ENCODE data around the gene GBE1.

GBE1 gene

DNA sequence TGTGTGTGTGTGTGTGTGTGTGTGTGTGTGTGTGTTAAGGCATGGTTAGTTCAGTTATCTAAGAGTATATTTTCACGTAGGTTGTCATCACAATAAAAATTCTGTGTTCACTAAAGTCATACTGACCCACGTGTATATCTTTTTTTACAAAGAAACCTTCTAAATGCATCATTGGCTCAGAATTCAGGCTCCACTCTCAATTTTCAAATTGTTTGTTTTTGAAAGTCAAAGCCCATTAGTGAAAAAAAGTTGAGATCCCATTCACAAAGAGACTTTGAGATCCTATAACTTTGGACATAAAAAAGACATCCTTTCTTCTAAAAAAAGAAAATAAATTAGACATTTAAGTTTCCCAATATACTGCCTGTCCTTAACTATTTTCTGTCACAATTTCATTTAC lies 59.3 kb downstream of the GBE1 start:
- H3K9me2 ChIP-seq (replicated peaks; ENCODE audit: insufficient read depth, low read length), result no peaks in the 10 kb centered on the region
- no peaks in the 10 kb centered on the region for H3K79me2 ChIP-seq (ENCODE audit: insufficient read depth, low read length)
- H3K9me3 ChIP-seq (ENCODE audit: insufficient read depth, low read length), result no peaks in the 10 kb centered on the region
- no peak overlapping the region for H3K4me3 ChIP-seq (ENCODE audit: insufficient read depth, low read length, poor library complexity, severe bottlenecking)
- H3F3A ChIP-seq (ENCODE audit: insufficient read depth), result no peaks in the 10 kb centered on the region
- peaks cover 2% of the 10 kb centered on the region; the same call in 1 of the 2 replicates for H3K36me3 ChIP-seq (ENCODE audit: low read length)
- H4K20me1 ChIP-seq (ENCODE audit: low read depth, low read length), result no peaks in the 10 kb centered on the region
- H3K4me2 ChIP-seq (ENCODE audit: low read depth, low read length, poor library complexity, severe bottlenecking), result no peak overlapping the region
- TF ChIP-seq EZH2phosphoT487 (conservative IDR thresholded peaks at IDR 0.05; ENCODE audit: low read length) (no peak), CTCF (IDR thresholded peaks at IDR 0.05; ENCODE audit: insufficient read depth, low read length, poor library complexity, severe bottlenecking) (no peak)
- no peaks in the 10 kb centered on the region for H3K27me3 ChIP-seq (ENCODE audit: low read length)
- H3K27ac ChIP-seq (ENCODE audit: low read depth, low read length), result no peak overlapping the region
- no peak overlapping the region for H2AFZ ChIP-seq (ENCODE audit: low read depth, low read length, severe bottlenecking)
- H3K9ac ChIP-seq (ENCODE audit: low read length), result no peak overlapping the region

DNA sequence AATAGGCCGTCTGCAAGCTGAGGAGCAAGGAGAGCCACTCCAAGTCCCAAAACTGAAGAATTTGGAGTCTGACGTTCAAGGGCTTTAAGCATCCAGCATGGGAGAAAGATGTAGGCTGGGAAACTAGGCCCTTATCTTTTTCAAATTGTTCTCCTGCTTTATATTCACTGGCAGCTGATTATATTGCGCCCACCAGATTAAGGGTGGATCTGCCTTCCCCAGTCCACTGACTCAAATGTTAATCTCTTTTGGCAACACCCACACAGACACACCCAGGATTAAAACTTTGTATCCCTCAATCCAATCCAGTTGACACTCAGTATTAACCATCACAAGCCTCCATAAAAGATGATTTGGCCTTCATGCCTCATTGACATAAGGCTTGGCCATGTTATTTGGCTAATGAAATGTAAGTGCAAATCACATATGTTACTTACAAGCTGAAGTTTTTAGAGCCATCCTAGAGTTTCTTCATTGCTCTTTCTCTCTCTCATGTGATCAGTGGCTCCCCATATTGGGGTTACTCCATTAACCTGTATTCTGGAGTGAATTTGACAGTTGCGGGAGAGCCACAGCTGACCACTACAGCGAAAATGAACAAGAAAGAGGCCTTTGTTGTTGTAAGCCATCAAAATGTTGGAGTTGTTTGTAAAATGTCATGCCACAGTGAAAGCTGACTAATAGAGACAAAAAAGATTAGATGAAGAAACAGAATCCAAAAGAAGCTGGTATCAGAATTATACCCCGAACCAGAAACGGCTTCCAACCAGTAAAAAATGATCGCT lies 61.7 kb downstream of the GBE1 start:
- H3K9me3 ChIP-seq (ENCODE audit: insufficient read depth, low read length), result no peaks in the 10 kb centered on the region
- H3K27ac ChIP-seq (ENCODE audit: low read depth, low read length), result no peak overlapping the region
- no peaks in the 10 kb centered on the region for H3F3A ChIP-seq (ENCODE audit: insufficient read depth)
- H3K9ac ChIP-seq (ENCODE audit: low read length), result no peak overlapping the region
- H3K27me3 ChIP-seq (ENCODE audit: low read length), result no peaks in the 10 kb centered on the region
- H3K4me3 ChIP-seq (ENCODE audit: insufficient read depth, low read length, poor library complexity, severe bottlenecking), result no peak overlapping the region
- no peak overlapping the region for H3K4me2 ChIP-seq (ENCODE audit: low read depth, low read length, poor library complexity, severe bottlenecking)
- no peaks in the 10 kb centered on the region for H3K9me2 ChIP-seq (replicated peaks; ENCODE audit: insufficient read depth, low read length)
- H3K36me3 ChIP-seq (ENCODE audit: low read length), result peaks cover 2% of the 10 kb centered on the region; the same call in 1 of the 2 replicates
- H3K79me2 ChIP-seq (ENCODE audit: insufficient read depth, low read length), result no peaks in the 10 kb centered on the region
- no peak overlapping the region for H2AFZ ChIP-seq (ENCODE audit: low read depth, low read length, severe bottlenecking)
- no peaks in the 10 kb centered on the region for H4K20me1 ChIP-seq (ENCODE audit: low read depth, low read length)
- no peak for TF ChIP-seq EZH2phosphoT487 (conservative IDR thresholded peaks at IDR 0.05; ENCODE audit: low read length)

GRCh38 chr3:81696090-81696489 lies 65.4 kb downstream of the GBE1 start:
- Histone ChIP-seq H3K27ac (ENCODE audit: low read depth, low read length) (no peak overlapping the region), H3K27me3 (ENCODE audit: low read length) (no peaks in the 10 kb centered on the region), H4K20me1 (ENCODE audit: low read depth, low read length) (no peaks in the 10 kb centered on the region), H3K4me2 (ENCODE audit: low read depth, low read length, poor library complexity, severe bottlenecking) (no peak overlapping the region), H3F3A (ENCODE audit: insufficient read depth) (no peaks in the 10 kb centered on the region), H3K9me3 (ENCODE audit: insufficient read depth, low read length) (no peaks in the 10 kb centered on the region), H3K36me3 (ENCODE audit: low read length) (no peaks in the 10 kb centered on the region), H2AFZ (ENCODE audit: low read depth, low read length, severe bottlenecking) (no peak overlapping the region), H3K79me2 (ENCODE audit: insufficient read depth, low read length) (no peaks in the 10 kb centered on the region), H3K9me2 (replicated peaks; ENCODE audit: insufficient read depth, low read length) (no peaks in the 10 kb centered on the region), H3K9ac (ENCODE audit: low read length) (no peak overlapping the region), H3K4me3 (ENCODE audit: insufficient read depth, low read length, poor library complexity, severe bottlenecking) (no peak overlapping the region)
- TF ChIP-seq CTCF (IDR thresholded peaks at IDR 0.05; ENCODE audit: insufficient read depth, low read length, poor library complexity, severe bottlenecking), result no peak
- TF ChIP-seq EZH2phosphoT487 (conservative IDR thresholded peaks at IDR 0.05; ENCODE audit: low read length), result no peak

DNA sequence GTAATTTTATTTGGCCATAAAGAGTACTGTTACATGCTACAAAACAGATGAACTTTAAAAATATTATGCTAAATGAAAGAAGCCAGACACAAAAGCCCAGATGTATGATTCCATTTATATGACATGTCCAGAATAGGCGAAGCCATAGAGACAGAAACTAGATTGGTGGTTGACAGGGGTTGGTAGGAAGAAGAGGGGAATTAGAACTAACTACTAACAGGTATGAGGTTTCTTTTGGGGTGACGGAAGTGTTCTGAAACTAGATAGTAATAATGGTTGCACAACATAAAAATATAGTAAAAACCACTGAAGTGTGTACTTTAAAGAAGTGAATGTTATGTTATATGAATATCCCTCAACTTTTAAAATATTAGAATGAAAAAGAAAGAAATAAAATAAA lies 66.1 kb downstream of the GBE1 start:
- Histone ChIP-seq H3K4me3 (ENCODE audit: insufficient read depth, low read length, poor library complexity, severe bottlenecking) (no peak overlapping the region), H3K36me3 (ENCODE audit: low read length) (no peaks in the 10 kb centered on the region)
- TF ChIP-seq EZH2phosphoT487 (conservative IDR thresholded peaks at IDR 0.05; ENCODE audit: low read length) (no peak), CTCF (IDR thresholded peaks at IDR 0.05; ENCODE audit: insufficient read depth, low read length, poor library complexity, severe bottlenecking) (no peak)

More for the DNA sequence above, 66.1 kb downstream of the GBE1 start:
- H3K79me2 ChIP-seq (ENCODE audit: insufficient read depth, low read length), result no peaks in the 10 kb centered on the region
- H3K27me3 ChIP-seq (ENCODE audit: low read length), result no peaks in the 10 kb centered on the region
- no peaks in the 10 kb centered on the region for H3K9me3 ChIP-seq (ENCODE audit: insufficient read depth, low read length)
- H2AFZ ChIP-seq (ENCODE audit: low read depth, low read length, severe bottlenecking), result no peak overlapping the region
- H4K20me1 ChIP-seq (ENCODE audit: low read depth, low read length), result no peaks in the 10 kb centered on the region
- no peak overlapping the region for H3K27ac ChIP-seq (ENCODE audit: low read depth, low read length)
- no peak overlapping the region for H3K4me2 ChIP-seq (ENCODE audit: low read depth, low read length, poor library complexity, severe bottlenecking)
- H3F3A ChIP-seq (ENCODE audit: insufficient read depth), result no peaks in the 10 kb centered on the region
- H3K9me2 ChIP-seq (replicated peaks; ENCODE audit: insufficient read depth, low read length), result no peaks in the 10 kb centered on the region
- H3K9ac ChIP-seq (ENCODE audit: low read length), result no peak overlapping the region

All from SU-DHL-6 (cell line).